K562 (cell line): ENCODE results near the gene ARID4B. TPM values are rescaled to one million over a fixed set of nuclear protein-coding genes. Genes with fewer than 3 reads are reported as not detected.

Source experiments
- CLOCK ChIP-seq: fragments of 250-450 bp; sonication (Bioruptor Pico); IDR thresholded peaks from 2 replicates; pipeline ENCODE4 v1.4.0; 2020; ENCODE audit warnings: mild to moderate bottlenecking, moderate library complexity, borderline replicate concordance
- GATAD2B ChIP-seq: fragments of 450-650 bp; IDR thresholded peaks from 2 replicates; pipeline ENCODE4 v1.6.1; 2017; ENCODE audit warnings: mild to moderate bottlenecking, borderline replicate concordance
- GMEB1 ChIP-seq: fragments of 250-450 bp; sonication (Bioruptor Pico); IDR thresholded peaks from 2 replicates; pipeline ENCODE4 v1.4.0; 2020; ENCODE audit warnings: mild to moderate bottlenecking
- NR2C2 ChIP-seq, 2 experiments: fragments of 200-800 bp in 1 of 2; sonication (Bioruptor generic) in 1 of 2; sonication (generic) in 1 of 2; formaldehyde crosslinking in 1 of 2; IDR thresholded peaks; 2 replicates each; pipeline versions ENCODE4 v1.6.1 to v1.8.0; 2016 to 2022; ENCODE audit warnings: mild to moderate bottlenecking in 1 of 2, missing compliant biosample characterization in 1 of 2, missing genetic modification characterization in 1 of 2, missing genetic modification reagents in 1 of 2
- POLR2AphosphoS5 ChIP-seq: IDR thresholded peaks from 2 replicates; pipeline ENCODE4 v1.6.1; 2011; ENCODE audit warnings: mild to moderate bottlenecking, low read depth, low read length, moderate library complexity; ENCODE audit not compliant: control insufficient read depth, insufficient read depth
- TBP ChIP-seq: optimal IDR thresholded peaks from 2 replicates; pipeline ENCODE3; 2011; ENCODE audit warnings: low read depth, low read length, improper control_type of control experiment
- TFAM ChIP-seq: fragments of 250-450 bp; sonication (Bioruptor Pico); conservative IDR thresholded peaks from 2 replicates; pipeline ENCODE4 v1.5.0; 2021; ENCODE audit warnings: mild to moderate bottlenecking, moderate library complexity
- XRCC4 ChIP-seq: IDR thresholded peaks from one replicate; pipeline ENCODE4 v1.6.1; 2011; ENCODE audit not compliant: insufficient read depth, insufficient read length; ENCODE audit errors: extremely low read depth
- ZKSCAN1 ChIP-seq: fragments of 150-350 bp; IDR thresholded peaks from 2 replicates; pipeline ENCODE4 v1.6.1; 2016; ENCODE audit warnings: low read depth, low read length
- ZKSCAN8 ChIP-seq: fragments of 200-800 bp; sonication (Bioruptor generic); IDR thresholded peaks from 2 replicates; pipeline ENCODE4 v1.6.1; 2016; ENCODE audit warnings: missing genetic modification characterization, missing compliant biosample characterization
- ZNF699 ChIP-seq: fragments of 250-450 bp; sonication (Bioruptor Pico); IDR thresholded peaks from 2 replicates; pipeline ENCODE4 v1.8.0; 2021; ENCODE audit warnings: mild to moderate bottlenecking, moderate library complexity; ENCODE audit not compliant: insufficient replicate concordance
- polyA plus RNA-seq, 8 experiments: library from polyadenylated mRNA; depleted of rRNA in 4 of 8; stranded (reverse) in 5 of 8; unstranded in 3 of 8; fragments of >200 nt; fragmentation: Nextera tagmentation in 2 of 8; fragmentation: Illumina TruSeq in 1 of 8; extraction: Ambion mirVana in 2 of 8; extraction: Trizol in 1 of 8; gene quantifications; 2 replicates each; pipeline versions ENCODE4 v1.2.1 to v1.2.3, GENCODE V29; 2011 to 2014; ENCODE audit warnings: inconsistent platforms in 1 of 8, missing spikeins in 1 of 8
- total RNA-seq, 7 experiments: library from RNA; depleted of rRNA in 6 of 7; stranded (reverse); fragments of >200 nt in 6 of 7; fragmentation: Illumina TruSeq in 2 of 7; extraction: Trizol in 2 of 7; gene quantifications; 2 replicates each; pipeline versions ENCODE4 v1.2.1 to v1.2.3, GENCODE V29; 2011 to 2021; ENCODE audit warnings: low replicate concordance in 1 of 7
- TF ChIP-seq, protein P1 (sequence below), 3 experiments: fragments of 200-800 bp in 1 of 3; sonication (Bioruptor generic) in 1 of 3; sonication (generic) in 1 of 3; formaldehyde crosslinking in 1 of 3; IDR thresholded peaks; 2 replicates each; pipeline versions ENCODE4 v1.6.1 to v1.8.0; 2016 to 2022; ENCODE audit warnings: mild to moderate bottlenecking in 2 of 3, missing compliant biosample characterization in 2 of 3, missing genetic modification characterization in 2 of 3, missing genetic modification reagents in 1 of 3
- TF ChIP-seq, protein P2 (sequence below): fragments of 450-650 bp; formaldehyde crosslinking; IDR thresholded peaks from 2 replicates; pipeline ENCODE4 v1.4.0; 2022; ENCODE audit warnings: missing genetic modification characterization
- TF ChIP-seq, protein P3 (sequence below): IDR thresholded peaks from 2 replicates; pipeline ENCODE4 v1.6.1; 2014; ENCODE audit warnings: antibody characterized with exemption

ARID4B gene
- total and polyA plus RNA-seq, 9 of the 15 experiments (the other 6 are each of a cell fraction or from before 2014, with no cell fraction given): 8.4 to 38.9 (median 18.5) TPM

DNA sequence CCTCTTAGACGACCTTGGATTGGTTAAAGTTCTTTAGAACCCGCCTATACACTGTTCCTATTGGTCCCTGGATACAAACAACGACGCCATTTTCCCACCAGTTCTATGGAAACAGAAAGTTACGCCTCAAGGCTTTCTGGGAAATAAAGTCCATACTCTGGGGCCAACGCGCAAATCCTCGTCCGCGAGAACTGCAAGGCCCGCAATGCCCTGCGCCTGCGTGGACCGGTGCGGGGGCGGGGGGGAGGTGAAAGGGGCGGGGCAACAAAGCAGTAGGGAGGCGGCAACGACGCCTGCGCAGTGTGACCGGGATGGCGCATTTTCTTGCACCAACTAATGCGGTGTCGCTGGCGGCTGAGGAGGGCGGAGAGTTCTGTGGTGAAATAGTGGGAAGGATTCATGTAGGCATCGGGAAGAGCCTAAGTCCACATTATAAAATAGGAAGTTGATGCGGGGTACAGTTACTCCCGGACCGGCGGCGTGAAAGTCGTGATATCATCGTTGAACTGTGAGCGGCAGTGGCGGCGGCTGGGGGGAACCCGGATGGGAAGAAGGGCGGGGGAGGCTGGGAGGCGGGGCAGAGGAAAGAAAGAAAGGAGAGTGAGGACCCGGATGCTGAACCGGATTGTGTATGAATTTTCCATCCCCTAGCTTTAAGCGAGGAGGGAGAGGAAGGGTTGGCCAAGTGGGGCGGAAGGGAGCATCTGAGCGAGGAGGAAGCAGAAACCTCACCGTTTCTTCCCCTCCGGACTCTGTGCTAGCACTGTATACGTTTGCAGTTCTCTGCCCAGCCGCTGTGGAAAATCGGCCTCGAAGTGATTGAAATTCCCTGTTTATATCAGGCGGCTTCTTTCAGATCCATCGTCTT, 526 bp upstream of the ARID4B start, which contains the start of gene GGPS1 (continued):
- TF ChIP-seq GMEB1 (peak; percentile 70), ZKSCAN1 (no peak), POLR2AphosphoS5 (peak; percentile 87), ZNF699 (CRISPR knock-in tag) (no peak), TFAM (no peak), XRCC4 (no peak), CLOCK (CRISPR knock-in tag) (no peak), GATAD2B (no peak), ZKSCAN8 (no peak), NR2C2 (CRISPR knock-in tag; IDR thresholded peaks at IDR 0.05) (peak; percentile 85), NR2C2 (tag; IDR thresholded peaks at IDR 0.05) (peak; percentile 98), TBP (peak; percentile 81)
- TF ChIP-seq, protein P1, sequence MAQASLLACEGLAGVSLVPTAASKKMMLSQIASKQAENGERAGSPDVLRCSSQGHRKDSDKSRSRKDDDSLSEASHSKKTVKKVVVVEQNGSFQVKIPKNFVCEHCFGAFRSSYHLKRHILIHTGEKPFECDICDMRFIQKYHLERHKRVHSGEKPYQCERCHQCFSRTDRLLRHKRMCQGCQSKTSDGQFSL (CRISPR knock-in tag; IDR thresholded peaks at IDR 0.05): peak; percentile 49; the same call in 1 of the 2 replicates
- TF ChIP-seq, protein P1 (tag; IDR thresholded peaks at IDR 0.05): peak in 1 of 2 experiments; percentile 78; a peak in 1 of 4 replicates
- TF ChIP-seq, protein P2, sequence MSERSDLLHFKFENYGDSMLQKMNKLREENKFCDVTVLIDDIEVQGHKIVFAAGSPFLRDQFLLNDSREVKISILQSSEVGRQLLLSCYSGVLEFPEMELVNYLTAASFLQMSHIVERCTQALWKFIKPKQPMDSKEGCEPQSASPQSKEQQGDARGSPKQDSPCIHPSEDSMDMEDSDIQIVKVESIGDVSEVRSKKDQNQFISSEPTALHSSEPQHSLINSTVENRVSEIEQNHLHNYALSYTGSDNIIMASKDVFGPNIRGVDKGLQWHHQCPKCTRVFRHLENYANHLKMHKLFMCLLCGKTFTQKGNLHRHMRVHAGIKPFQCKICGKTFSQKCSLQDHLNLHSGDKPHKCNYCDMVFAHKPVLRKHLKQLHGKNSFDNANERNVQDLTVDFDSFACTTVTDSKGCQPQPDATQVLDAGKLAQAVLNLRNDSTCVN (CRISPR knock-in tag): peak; percentile 77; the same call in 1 of the 2 replicates
- TF ChIP-seq, protein P3, sequence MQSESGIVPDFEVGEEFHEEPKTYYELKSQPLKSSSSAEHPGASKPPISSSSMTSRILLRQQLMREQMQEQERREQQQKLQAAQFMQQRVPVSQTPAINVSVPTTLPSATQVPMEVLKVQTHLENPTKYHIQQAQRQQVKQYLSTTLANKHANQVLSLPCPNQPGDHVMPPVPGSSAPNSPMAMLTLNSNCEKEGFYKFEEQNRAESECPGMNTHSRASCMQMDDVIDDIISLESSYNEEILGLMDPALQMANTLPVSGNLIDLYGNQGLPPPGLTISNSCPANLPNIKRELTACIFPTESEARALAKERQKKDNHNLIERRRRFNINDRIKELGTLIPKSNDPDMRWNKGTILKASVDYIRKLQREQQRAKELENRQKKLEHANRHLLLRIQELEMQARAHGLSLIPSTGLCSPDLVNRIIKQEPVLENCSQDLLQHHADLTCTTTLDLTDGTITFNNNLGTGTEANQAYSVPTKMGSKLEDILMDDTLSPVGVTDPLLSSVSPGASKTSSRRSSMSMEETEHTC: no peak
